ENCODE measurements around the gene TWF2.

GRCh38 chr3:52262447-52262846 lies 23.5 kb upstream of the TWF2 start:
- TF ChIP-seq GATA2 (IDR thresholded peaks at IDR 0.05; ENCODE audit: low read depth, low read length), result no peak
- no peak for TF ChIP-seq GATA3 (IDR thresholded peaks at IDR 0.05; ENCODE audit: low read depth, low read length)
